ENCODE measurements around the gene BPIFB6. TPM values are rescaled to one million over a fixed set of nuclear protein-coding genes. Genes with fewer than 3 reads are reported as not detected.

The BPIFB6 gene
- total RNA-seq, 1 donor from 2014 or later = not detected

GRCh38 chr20:33063271-33063670, 31.8 kb downstream of the BPIFB6 start:
- no peak for DNase-seq (ENCODE audit: low spot score)
- no peak overlapping the region for H3K27ac Mint-ChIP-seq (ENCODE audit: unreplicated experiment)
- peaks cover 21% of the 10 kb centered on the region for H3K27me3 Mint-ChIP-seq (ENCODE audit: low read depth)
- TF ChIP-seq, protein P1, sequence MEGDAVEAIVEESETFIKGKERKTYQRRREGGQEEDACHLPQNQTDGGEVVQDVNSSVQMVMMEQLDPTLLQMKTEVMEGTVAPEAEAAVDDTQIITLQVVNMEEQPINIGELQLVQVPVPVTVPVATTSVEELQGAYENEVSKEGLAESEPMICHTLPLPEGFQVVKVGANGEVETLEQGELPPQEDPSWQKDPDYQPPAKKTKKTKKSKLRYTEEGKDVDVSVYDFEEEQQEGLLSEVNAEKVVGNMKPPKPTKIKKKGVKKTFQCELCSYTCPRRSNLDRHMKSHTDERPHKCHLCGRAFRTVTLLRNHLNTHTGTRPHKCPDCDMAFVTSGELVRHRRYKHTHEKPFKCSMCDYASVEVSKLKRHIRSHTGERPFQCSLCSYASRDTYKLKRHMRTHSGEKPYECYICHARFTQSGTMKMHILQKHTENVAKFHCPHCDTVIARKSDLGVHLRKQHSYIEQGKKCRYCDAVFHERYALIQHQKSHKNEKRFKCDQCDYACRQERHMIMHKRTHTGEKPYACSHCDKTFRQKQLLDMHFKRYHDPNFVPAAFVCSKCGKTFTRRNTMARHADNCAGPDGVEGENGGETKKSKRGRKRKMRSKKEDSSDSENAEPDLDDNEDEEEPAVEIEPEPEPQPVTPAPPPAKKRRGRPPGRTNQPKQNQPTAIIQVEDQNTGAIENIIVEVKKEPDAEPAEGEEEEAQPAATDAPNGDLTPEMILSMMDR (IDR thresholded peaks at IDR 0.05) = no peak
- no peaks in the 10 kb centered on the region for H3K9me3 Mint-ChIP-seq (ENCODE audit: low read depth)
- H3K4me3 Mint-ChIP-seq (ENCODE audit: unreplicated experiment) = no peak overlapping the region
- H3K36me3 Mint-ChIP-seq (ENCODE audit: low read depth) = no peaks in the 10 kb centered on the region
- no peaks in the 10 kb centered on the region for H3K4me1 Mint-ChIP-seq (ENCODE audit: low read depth)

- Mint-ChIP-seq H3K27ac (ENCODE audit: unreplicated experiment) (no peak overlapping the region), H3K4me3 (ENCODE audit: unreplicated experiment) (no peak overlapping the region), H3K36me3 (ENCODE audit: low read depth) (no peaks in the 10 kb centered on the region), H3K4me1 (ENCODE audit: low read depth) (no peaks in the 10 kb centered on the region), H3K27me3 (ENCODE audit: low read depth) (peaks cover 25% of the 10 kb centered on the region), H3K9me3 (ENCODE audit: low read depth) (no peaks in the 10 kb centered on the region)
- DNase-seq (ENCODE audit: low spot score) = peak; percentile 79
- TF ChIP-seq, protein P1 (IDR thresholded peaks at IDR 0.05) = no peak
Observed at GRCh38 chr20:33064572-33065287, 33.3 kb downstream of the BPIFB6 start.

- Mint-ChIP-seq H3K27me3 (ENCODE audit: low read depth) (peaks cover 32% of the 10 kb centered on the region), H3K4me3 (ENCODE audit: unreplicated experiment) (no peak overlapping the region), H3K4me1 (ENCODE audit: low read depth) (no peaks in the 10 kb centered on the region), H3K27ac (ENCODE audit: unreplicated experiment) (no peak overlapping the region), H3K36me3 (ENCODE audit: low read depth) (no peaks in the 10 kb centered on the region), H3K9me3 (ENCODE audit: low read depth) (no peaks in the 10 kb centered on the region)
- TF ChIP-seq, protein P1 (IDR thresholded peaks at IDR 0.05) = no peak
- peak; percentile 75 for DNase-seq (ENCODE audit: low spot score)
Observed at GRCh38 chr20:33065785-33066184, 34.3 kb downstream of the BPIFB6 start.

- TF ChIP-seq, protein P1 (IDR thresholded peaks at IDR 0.05) = no peak
- Mint-ChIP-seq H3K36me3 (ENCODE audit: low read depth) (no peaks in the 10 kb centered on the region), H3K27me3 (ENCODE audit: low read depth) (peaks cover 46% of the 10 kb centered on the region), H3K9me3 (ENCODE audit: low read depth) (no peaks in the 10 kb centered on the region), H3K4me3 (ENCODE audit: unreplicated experiment) (no peak overlapping the region), H3K4me1 (ENCODE audit: low read depth) (no peaks in the 10 kb centered on the region), H3K27ac (ENCODE audit: unreplicated experiment) (no peak overlapping the region)
- no peak for DNase-seq (ENCODE audit: low spot score)
Observed at GRCh38 chr20:33067806-33068205, 36.4 kb downstream of the BPIFB6 start.

GRCh38 chr20:33068251-33068939, 36.9 kb downstream of the BPIFB6 start:
- H3K27ac Mint-ChIP-seq (ENCODE audit: unreplicated experiment) = no peak overlapping the region
- no peaks in the 10 kb centered on the region for H3K36me3 Mint-ChIP-seq (ENCODE audit: low read depth)
- H3K9me3 Mint-ChIP-seq (ENCODE audit: low read depth) = no peaks in the 10 kb centered on the region
- no peaks in the 10 kb centered on the region for H3K4me1 Mint-ChIP-seq (ENCODE audit: low read depth)
- peaks cover 46% of the 10 kb centered on the region for H3K27me3 Mint-ChIP-seq (ENCODE audit: low read depth)
- TF ChIP-seq, protein P1 (IDR thresholded peaks at IDR 0.05) = no peak
- no peak overlapping the region for H3K4me3 Mint-ChIP-seq (ENCODE audit: unreplicated experiment)
- DNase-seq (ENCODE audit: low spot score) = peak; percentile 54

Data from chondrocyte (in vitro differentiated cells).